ENCODE results near the gene SETD3. TPM values are rescaled to one million over a fixed set of nuclear protein-coding genes. Genes with fewer than 3 reads are reported as not detected.

The SETD3 gene
- total and polyA plus RNA-seq, 2 experiments from 2014 or later: 40.7 to 68.0 TPM

DNA sequence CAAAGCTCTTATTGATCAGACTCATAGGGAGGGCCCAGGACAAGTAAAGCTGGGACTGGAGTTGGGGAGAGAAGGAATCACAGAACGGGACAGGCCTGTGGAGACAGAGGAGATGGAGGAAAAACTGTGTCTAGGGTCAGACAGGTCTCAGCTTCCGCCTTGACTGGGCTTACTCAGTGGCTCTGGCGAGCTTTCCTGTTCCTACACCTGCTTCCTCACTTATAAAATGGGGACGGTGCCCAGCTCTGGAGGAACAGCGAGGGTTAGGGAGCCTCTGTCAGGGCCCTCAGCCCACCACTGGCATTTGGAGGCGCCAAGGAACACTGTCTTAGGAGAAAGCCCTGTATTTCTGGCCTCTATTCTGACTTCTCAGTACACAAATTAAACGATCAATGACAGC is 34.7 kb downstream of the SETD3 start:
- no peak for ATAC-seq
- H3K27ac Mint-ChIP-seq: 0 out of 2 replicates have a peak overlapping the region, but pooled peaks have one; percentile 3
- Histone ChIP-seq H3K27ac (ENCODE audit: low read depth) (no peak overlapping the region), H3K9me2 (ENCODE audit: insufficient read depth) (no peaks in the 10 kb centered on the region), H3K4me3 (no peak overlapping the region), H3K4me2 (no peak overlapping the region), H3K36me3 (ENCODE audit: insufficient read depth) (peaks cover 7% of the 10 kb centered on the region; the same call in 1 of the 2 replicates), H2AFZ (no peak overlapping the region), H3K27me3 (ENCODE audit: insufficient read depth) (no peaks in the 10 kb centered on the region), H3K4me1 (ENCODE audit: insufficient read depth) (no peaks in the 10 kb centered on the region), H3K79me2 (replicated peaks; ENCODE audit: insufficient read depth) (0 out of 2 replicates have a peak, but pooled peaks cover 2% of the 10 kb centered on the region), H4K20me1 (replicated peaks; ENCODE audit: insufficient read depth) (no peaks in the 10 kb centered on the region; the same call in none of the 2 replicates), H3F3A (replicated peaks; ENCODE audit: low read depth) (no peaks in the 10 kb centered on the region)
- H3K4me1 Mint-ChIP-seq: peaks cover 6% of the 10 kb centered on the region
- TF ChIP-seq STAT1 (IDR thresholded peaks at IDR 0.05; ENCODE audit: unreplicated experiment): no peak
- DNase-seq (ENCODE audit: low spot score): no peak
- H3K9me3 Mint-ChIP-seq: no peaks in the 10 kb centered on the region
- no peak overlapping the region for H3K4me3 Mint-ChIP-seq
- peaks cover 26% of the 10 kb centered on the region for H3K36me3 Mint-ChIP-seq (ENCODE audit: low read depth)
- H3K27me3 Mint-ChIP-seq (ENCODE audit: insufficient read depth, low read depth, poor library complexity): peaks cover 6% of the 10 kb centered on the region

DNA sequence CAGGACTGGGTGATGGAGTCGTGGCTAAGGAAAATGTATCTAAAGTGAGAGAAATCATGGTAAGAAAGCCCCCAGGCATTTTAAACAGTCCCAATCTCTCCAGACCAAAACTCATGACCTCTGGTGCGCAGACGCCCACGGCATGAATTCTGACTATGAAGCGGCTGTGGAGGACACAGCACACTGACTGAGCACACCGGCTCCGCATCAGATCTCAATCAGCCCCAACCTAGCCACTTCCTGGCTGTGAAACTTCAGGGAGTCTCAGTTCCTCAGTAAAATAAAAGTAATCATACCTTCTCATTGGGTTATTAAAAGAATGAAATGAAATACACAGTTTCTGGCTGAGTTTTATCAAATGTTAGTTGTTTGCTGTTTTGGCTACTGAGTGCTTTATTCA is 38.7 kb downstream of the SETD3 start:
- DNase-seq (ENCODE audit: low spot score): no peak
- peaks cover 7% of the 10 kb centered on the region for H4K20me1 ChIP-seq (replicated peaks; ENCODE audit: insufficient read depth)
- H3K27me3 ChIP-seq (ENCODE audit: insufficient read depth): no peaks in the 10 kb centered on the region
- no peaks in the 10 kb centered on the region for H3F3A ChIP-seq (replicated peaks; ENCODE audit: low read depth)
- H3K27me3 Mint-ChIP-seq (ENCODE audit: insufficient read depth, low read depth, poor library complexity): peaks cover 8% of the 10 kb centered on the region
- H3K27ac Mint-ChIP-seq: no peak overlapping the region
- H3K4me3 Mint-ChIP-seq: no peak overlapping the region
- peaks cover 6% of the 10 kb centered on the region for H3K4me1 Mint-ChIP-seq
- no peaks in the 10 kb centered on the region for H3K4me1 ChIP-seq (ENCODE audit: insufficient read depth)
- no peaks in the 10 kb centered on the region for H3K9me3 Mint-ChIP-seq
- no peak overlapping the region for H3K27ac ChIP-seq (ENCODE audit: low read depth)
- no peaks in the 10 kb centered on the region for H3K36me3 ChIP-seq (ENCODE audit: insufficient read depth)
- no peak overlapping the region for H2AFZ ChIP-seq
- no peak overlapping the region for H3K4me3 ChIP-seq
- no peak for ATAC-seq
- H3K79me2 ChIP-seq (replicated peaks; ENCODE audit: insufficient read depth): 0 out of 2 replicates have a peak, but pooled peaks cover 5% of the 10 kb centered on the region
- H3K9me2 ChIP-seq (ENCODE audit: insufficient read depth): no peaks in the 10 kb centered on the region
- H3K36me3 Mint-ChIP-seq (ENCODE audit: low read depth): peaks cover 20% of the 10 kb centered on the region
- no peak overlapping the region for H3K4me2 ChIP-seq
- TF ChIP-seq CREB1 (CRISPR knock-in tag; IDR thresholded peaks at IDR 0.05; ENCODE audit: low read depth) (no peak), EZH2phosphoT487 (IDR thresholded peaks at IDR 0.05; ENCODE audit: unreplicated experiment) (no peak), POLR2AphosphoS5 (IDR thresholded peaks at IDR 0.05; ENCODE audit: low read depth) (no peak), ZNF331 (CRISPR knock-in tag; IDR thresholded peaks at IDR 0.05; ENCODE audit: low read depth) (no peak), STAT1 (IDR thresholded peaks at IDR 0.05; ENCODE audit: unreplicated experiment) (no peak)
- TF ChIP-seq, protein P1, sequence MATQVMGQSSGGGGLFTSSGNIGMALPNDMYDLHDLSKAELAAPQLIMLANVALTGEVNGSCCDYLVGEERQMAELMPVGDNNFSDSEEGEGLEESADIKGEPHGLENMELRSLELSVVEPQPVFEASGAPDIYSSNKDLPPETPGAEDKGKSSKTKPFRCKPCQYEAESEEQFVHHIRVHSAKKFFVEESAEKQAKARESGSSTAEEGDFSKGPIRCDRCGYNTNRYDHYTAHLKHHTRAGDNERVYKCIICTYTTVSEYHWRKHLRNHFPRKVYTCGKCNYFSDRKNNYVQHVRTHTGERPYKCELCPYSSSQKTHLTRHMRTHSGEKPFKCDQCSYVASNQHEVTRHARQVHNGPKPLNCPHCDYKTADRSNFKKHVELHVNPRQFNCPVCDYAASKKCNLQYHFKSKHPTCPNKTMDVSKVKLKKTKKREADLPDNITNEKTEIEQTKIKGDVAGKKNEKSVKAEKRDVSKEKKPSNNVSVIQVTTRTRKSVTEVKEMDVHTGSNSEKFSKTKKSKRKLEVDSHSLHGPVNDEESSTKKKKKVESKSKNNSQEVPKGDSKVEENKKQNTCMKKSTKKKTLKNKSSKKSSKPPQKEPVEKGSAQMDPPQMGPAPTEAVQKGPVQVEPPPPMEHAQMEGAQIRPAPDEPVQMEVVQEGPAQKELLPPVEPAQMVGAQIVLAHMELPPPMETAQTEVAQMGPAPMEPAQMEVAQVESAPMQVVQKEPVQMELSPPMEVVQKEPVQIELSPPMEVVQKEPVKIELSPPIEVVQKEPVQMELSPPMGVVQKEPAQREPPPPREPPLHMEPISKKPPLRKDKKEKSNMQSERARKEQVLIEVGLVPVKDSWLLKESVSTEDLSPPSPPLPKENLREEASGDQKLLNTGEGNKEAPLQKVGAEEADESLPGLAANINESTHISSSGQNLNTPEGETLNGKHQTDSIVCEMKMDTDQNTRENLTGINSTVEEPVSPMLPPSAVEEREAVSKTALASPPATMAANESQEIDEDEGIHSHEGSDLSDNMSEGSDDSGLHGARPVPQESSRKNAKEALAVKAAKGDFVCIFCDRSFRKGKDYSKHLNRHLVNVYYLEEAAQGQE (IDR thresholded peaks at IDR 0.05; ENCODE audit: unreplicated experiment): no peak
- TF ChIP-seq, protein P2, sequence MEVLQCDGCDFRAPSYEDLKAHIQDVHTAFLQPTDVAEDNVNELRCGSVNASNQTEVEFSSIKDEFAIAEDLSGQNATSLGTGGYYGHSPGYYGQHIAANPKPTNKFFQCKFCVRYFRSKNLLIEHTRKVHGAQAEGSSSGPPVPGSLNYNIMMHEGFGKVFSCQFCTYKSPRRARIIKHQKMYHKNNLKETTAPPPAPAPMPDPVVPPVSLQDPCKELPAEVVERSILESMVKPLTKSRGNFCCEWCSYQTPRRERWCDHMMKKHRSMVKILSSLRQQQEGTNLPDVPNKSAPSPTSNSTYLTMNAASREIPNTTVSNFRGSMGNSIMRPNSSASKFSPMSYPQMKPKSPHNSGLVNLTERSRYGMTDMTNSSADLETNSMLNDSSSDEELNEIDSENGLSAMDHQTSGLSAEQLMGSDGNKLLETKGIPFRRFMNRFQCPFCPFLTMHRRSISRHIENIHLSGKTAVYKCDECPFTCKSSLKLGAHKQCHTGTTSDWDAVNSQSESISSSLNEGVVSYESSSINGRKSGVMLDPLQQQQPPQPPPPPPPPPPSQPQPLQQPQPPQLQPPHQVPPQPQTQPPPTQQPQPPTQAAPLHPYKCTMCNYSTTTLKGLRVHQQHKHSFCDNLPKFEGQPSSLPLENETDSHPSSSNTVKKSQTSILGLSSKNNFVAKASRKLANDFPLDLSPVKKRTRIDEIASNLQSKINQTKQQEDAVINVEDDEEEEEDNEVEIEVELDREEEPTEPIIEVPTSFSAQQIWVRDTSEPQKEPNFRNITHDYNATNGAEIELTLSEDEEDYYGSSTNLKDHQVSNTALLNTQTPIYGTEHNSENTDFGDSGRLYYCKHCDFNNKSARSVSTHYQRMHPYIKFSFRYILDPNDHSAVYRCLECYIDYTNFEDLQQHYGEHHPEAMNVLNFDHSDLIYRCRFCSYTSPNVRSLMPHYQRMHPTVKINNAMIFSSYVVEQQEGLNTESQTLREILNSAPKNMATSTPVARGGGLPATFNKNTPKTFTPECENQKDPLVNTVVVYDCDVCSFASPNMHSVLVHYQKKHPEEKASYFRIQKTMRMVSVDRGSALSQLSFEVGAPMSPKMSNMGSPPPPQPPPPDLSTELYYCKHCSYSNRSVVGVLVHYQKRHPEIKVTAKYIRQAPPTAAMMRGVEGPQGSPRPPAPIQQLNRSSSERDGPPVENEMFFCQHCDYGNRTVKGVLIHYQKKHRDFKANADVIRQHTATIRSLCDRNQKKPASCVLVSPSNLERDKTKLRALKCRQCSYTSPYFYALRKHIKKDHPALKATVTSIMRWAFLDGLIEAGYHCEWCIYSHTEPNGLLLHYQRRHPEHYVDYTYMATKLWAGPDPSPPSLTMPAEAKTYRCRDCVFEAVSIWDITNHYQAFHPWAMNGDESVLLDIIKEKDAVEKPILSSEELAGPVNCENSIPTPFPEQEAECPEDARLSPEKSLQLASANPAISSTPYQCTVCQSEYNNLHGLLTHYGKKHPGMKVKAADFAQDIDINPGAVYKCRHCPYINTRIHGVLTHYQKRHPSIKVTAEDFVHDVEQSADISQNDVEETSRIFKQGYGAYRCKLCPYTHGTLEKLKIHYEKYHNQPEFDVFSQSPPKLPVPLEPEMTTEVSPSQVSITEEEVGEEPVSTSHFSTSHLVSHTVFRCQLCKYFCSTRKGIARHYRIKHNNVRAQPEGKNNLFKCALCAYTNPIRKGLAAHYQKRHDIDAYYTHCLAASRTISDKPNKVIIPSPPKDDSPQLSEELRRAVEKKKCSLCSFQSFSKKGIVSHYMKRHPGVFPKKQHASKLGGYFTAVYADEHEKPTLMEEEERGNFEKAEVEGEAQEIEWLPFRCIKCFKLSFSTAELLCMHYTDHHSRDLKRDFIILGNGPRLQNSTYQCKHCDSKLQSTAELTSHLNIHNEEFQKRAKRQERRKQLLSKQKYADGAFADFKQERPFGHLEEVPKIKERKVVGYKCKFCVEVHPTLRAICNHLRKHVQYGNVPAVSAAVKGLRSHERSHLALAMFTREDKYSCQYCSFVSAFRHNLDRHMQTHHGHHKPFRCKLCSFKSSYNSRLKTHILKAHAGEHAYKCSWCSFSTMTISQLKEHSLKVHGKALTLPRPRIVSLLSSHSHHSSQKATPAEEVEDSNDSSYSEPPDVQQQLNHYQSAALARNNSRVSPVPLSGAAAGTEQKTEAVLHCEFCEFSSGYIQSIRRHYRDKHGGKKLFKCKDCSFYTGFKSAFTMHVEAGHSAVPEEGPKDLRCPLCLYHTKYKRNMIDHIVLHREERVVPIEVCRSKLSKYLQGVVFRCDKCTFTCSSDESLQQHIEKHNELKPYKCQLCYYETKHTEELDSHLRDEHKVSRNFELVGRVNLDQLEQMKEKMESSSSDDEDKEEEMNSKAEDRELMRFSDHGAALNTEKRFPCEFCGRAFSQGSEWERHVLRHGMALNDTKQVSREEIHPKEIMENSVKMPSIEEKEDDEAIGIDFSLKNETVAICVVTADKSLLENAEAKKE (CRISPR knock-in tag; IDR thresholded peaks at IDR 0.05): no peak
- TF ChIP-seq, protein P3, sequence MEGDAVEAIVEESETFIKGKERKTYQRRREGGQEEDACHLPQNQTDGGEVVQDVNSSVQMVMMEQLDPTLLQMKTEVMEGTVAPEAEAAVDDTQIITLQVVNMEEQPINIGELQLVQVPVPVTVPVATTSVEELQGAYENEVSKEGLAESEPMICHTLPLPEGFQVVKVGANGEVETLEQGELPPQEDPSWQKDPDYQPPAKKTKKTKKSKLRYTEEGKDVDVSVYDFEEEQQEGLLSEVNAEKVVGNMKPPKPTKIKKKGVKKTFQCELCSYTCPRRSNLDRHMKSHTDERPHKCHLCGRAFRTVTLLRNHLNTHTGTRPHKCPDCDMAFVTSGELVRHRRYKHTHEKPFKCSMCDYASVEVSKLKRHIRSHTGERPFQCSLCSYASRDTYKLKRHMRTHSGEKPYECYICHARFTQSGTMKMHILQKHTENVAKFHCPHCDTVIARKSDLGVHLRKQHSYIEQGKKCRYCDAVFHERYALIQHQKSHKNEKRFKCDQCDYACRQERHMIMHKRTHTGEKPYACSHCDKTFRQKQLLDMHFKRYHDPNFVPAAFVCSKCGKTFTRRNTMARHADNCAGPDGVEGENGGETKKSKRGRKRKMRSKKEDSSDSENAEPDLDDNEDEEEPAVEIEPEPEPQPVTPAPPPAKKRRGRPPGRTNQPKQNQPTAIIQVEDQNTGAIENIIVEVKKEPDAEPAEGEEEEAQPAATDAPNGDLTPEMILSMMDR (conservative IDR thresholded peaks at IDR 0.05; ENCODE audit: low read depth in 2 of 2): no peak
- TF ChIP-seq, protein P4, sequence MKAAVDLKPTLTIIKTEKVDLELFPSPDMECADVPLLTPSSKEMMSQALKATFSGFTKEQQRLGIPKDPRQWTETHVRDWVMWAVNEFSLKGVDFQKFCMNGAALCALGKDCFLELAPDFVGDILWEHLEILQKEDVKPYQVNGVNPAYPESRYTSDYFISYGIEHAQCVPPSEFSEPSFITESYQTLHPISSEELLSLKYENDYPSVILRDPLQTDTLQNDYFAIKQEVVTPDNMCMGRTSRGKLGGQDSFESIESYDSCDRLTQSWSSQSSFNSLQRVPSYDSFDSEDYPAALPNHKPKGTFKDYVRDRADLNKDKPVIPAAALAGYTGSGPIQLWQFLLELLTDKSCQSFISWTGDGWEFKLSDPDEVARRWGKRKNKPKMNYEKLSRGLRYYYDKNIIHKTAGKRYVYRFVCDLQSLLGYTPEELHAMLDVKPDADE (IDR thresholded peaks at IDR 0.05): no peak
